ENCODE measurements around the gene AADACL3.
"Not testable (repeated sequence)": the region's sequence is repeated elsewhere in the genome, so short reads cannot be mapped to it uniquely, and the experiment has no call there.

The AADACL3 gene, protein sequence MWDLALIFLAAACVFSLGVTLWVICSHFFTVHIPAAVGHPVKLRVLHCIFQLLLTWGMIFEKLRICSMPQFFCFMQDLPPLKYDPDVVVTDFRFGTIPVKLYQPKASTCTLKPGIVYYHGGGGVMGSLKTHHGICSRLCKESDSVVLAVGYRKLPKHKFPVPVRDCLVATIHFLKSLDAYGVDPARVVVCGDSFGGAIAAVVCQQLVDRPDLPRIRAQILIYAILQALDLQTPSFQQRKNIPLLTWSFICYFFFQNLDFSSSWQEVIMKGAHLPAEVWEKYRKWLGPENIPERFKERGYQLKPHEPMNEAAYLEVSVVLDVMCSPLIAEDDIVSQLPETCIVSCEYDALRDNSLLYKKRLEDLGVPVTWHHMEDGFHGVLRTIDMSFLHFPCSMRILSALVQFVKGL

DNA sequence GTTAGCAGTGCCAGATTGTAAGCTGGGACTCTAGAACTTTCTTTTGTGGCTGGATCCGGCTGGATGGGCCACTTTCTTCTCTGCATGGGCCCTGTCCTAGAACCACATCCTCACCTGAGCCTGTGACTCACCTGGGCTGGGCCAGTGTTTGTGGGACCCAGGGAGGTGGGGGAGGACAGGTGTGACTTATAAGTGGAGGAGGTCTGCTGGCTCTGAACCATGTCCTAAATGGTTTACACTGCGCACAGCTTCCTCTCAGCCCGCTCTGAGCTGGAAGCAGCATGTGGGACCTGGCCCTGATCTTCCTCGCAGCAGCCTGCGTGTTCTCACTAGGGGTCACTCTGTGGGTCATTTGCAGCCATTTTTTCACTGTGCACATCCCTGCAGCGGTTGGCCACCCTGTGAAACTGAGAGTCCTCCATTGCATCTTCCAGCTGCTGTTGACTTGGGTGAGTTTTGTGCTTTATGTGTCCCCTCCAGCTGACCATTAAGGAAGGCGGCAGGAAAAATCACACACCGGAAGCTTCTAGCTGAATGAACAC, at the start of gene AADACL3:
Gene AADACL3 (plus strand): TSS at position 215 of the 542 bp plus-strand sequence. CDS start 67 bp downstream, at position 282.
- DNase-seq (ENCODE audit: low read depth in 2 of 2, low spot score in 1 of 2), result no peak

DNA sequence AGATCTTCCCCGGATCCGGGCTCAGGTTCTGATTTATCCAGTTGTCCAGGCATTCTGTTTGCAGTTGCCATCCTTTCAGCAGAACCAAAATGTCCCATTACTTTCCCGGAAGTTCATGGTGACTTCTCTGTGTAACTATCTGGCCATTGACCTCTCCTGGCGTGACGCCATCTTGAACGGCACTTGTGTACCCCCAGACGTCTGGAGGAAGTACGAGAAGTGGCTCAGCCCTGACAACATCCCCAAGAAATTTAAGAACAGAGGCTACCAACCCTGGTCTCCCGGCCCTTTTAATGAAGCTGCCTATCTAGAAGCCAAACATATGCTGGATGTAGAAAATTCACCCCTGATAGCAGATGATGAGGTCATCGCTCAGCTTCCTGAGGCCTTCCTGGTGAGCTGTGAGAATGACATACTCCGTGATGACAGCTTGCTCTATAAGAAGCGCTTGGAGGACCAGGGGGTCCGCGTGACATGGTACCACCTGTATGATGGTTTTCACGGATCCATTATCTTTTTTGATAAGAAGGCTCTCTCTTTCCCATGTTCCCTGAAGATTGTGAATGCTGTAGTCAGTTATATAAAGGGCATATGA, 49.7 kb upstream of the AADACL3 start:
- no peak for DNase-seq (ENCODE audit: low read depth in 2 of 2, low spot score in 1 of 2)

DNA sequence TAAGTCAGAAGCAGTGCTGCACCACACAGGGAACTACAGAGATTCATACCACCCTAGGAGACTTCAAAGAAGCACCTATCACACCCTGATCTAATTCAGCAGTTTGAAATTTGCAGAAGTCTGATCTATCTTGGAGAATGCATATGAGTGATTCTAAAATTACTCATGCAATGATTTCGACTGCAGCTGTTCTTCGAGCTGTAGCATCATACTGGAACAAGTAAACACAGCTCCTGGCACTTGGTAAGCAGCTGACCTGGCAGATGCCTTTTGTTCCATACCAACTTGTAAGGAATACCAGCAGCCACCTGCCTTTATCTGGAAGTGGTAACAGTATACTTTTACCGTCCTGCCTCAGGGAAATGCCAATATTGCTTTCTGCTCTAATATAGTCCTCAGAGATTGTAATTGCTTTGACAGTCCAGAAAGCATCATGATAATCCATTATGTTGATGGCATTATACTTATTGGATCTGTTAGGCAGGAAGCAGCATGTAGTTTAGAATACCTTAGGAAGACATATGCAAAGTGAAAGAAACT, 46.3 kb upstream of the AADACL3 start:
- no peak for DNase-seq (ENCODE audit: low read depth in 2 of 2, low spot score in 1 of 2)

DNA sequence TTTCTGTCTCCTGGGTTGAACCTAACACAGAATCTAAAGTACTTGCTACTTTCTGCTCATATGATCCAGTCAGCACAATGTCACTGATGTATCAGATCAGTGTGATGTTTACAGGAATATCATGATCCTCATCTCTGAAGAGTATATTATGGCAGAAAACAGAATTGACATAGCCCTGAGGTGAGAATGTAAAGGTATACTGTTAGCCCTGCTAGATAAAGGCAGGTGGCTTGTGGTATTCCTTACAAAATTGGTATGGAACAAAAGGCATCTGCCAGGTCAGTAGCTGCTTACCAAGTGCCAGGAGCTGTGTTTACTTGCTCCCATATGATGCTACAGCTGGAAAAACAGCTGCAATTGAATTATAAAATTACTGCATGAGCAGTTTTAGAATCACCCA, 41.6 kb upstream of the AADACL3 start:
- no peak for DNase-seq (ENCODE audit: low read depth in 2 of 2, low spot score in 1 of 2)

DNA sequence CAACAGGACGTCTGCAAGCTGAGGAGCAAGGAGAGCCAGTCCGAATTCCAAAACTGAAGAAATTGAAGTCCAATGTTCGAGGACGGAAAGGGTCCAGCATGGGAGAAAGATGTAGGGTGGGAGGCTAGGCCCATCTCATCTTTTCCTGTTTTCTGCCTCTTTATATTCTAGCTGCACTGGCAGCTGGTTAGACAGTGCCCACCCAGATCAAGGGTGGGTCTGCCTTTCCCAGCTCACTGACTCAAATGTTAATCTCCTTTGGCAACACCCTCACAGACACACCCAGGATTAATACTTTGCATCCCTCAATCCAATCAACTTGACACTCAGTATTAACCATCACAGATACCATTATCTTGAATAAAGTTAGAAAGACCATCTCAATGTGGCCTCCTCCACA, 39.8 kb upstream of the AADACL3 start:
- not testable (repeated sequence) for DNase-seq (ENCODE audit: low read depth in 2 of 2, low spot score in 1 of 2)

DNA sequence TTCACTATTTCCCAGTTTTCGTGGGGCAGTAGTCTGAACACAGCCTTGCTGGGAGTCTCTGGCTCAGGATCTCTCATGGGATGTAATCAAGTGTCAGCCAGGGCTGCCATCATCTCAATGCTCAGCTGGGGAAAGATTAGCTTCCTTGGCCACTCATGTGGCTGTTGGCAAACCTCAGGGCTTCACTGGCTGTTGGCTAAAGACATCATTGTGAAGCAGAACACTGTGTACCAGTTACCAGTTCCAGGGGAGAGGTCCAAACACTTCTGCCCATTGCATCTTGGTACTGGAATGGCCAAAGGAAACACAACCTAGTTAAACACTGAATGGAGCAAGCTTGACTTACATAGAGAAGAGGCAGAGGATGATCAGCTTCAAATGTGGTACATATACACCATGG, 38.3 kb upstream of the AADACL3 start:
- no peak for DNase-seq (ENCODE audit: low read depth in 2 of 2, low spot score in 1 of 2)

DNA sequence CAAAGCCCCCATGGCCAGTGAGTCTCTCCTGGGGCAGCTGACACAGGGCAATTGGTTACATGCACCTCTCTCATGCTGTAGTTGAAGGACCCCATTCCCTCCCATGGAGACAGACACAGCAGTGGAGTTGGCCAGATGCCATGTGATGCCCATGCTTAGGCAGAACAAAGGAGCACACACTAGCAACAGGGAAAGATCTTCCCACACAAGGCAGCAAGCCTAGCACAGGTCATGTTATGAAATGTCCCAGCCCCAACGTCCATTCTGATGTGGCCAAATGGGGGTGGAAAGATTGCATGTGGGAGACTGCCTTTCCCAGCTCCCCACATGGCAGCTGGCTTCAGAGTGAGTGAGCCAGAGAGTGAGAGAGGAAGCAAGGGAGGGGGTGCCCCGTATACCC, 37.6 kb upstream of the AADACL3 start:
- DNase-seq (ENCODE audit: low read depth in 2 of 2, low spot score in 1 of 2), result no peak

DNA sequence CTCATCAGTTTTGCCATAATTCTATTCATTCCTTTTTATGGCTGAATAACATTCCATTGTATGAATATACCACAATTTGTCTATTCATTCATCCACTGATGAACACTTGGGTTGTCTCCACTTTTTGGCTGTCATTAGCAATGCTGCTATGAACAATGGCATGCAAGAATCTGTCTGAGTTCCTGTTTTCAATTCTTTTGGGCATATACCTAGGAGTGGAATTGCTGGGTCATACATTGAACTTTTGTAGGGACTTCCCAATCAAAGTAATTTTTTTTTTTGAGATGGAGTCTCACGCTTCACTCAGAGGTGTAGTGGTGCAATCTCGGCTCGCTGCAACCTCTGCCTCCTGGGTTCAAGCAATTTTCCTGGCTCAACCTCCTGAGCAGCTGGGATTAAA, 37.1 kb upstream of the AADACL3 start:
- no peak for DNase-seq (ENCODE audit: low read depth in 2 of 2, low spot score in 1 of 2)

DNA sequence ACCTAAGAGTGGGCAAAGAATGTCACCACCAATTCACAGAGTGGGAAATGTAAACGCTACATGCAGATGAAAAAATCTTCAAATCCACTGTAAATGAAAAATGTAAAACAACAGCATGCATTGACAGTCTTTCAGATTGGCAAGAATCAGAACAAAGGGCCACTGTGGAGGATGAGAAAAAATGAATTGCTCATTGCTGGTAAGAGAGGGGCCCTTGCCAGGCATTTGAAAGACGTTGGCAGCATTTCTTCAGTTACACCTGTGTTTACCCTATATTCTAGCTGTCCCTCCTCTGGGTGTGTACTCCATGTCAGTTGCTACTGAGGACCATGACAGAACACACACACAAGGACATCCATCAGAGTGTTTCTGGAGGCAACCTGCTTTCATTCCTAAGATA, 25.8 kb upstream of the AADACL3 start:
- DNase-seq (ENCODE audit: low read depth in 2 of 2, low spot score in 1 of 2), result no peak

DNA sequence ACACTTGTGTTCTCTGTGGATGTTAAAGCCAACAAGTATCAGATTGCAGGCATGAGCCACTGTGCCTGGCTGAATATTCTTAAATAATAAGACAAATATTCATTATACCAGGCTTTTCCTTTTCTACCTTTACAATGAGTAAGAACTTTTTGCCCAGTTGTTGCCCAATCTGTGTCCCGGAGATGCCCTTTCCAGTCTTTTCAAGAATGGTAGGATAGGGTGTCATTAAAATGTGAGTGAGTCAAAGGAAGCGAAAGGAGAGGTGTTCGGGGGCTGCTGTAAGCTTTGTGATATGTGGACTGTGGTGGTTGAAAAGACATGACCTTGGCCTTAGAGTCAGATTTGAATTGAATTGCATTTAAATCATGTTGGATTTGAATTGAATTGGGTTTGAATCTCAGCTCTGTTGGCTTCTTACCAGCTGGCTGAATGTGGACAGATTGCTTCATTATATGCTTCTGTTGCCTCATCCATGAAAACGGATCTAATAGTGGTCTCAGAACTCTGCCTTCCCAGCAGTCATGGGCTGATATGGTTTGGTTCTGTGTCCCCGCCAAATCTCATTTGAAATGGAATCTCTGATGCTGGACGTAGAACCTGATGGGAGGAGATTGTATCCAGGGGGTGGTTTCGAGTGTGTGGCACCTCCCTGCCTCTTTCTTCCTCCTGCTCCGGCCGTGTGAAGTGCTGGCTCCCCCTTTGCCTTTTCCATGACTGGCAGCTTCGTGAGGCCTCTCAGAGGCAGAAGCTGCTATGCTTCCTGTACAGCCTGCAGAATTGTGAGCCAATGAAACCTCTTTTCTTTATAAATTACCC, 22.7 kb upstream of the AADACL3 start:
- DNase-seq (ENCODE audit: low read depth in 2 of 2, low spot score in 1 of 2), result no peak

DNA sequence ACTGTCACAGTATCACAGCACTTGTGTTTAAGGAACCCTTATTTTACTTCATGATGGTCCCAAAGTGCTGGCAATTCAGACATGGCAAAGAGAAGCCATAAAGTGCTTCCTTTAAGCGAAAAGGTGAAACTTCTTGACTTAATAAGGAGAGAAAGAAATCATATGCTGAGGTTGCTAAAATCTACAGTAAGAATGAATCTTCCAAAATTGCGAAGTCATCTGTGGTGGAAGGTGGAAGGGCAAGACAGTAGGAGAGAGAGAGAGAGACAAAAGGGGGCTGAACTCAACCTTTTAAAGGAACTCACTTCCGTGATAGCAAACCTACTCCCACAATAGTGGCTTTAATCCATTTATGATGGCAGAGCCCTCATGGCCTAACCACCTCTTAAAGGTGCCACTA, 19.3 kb upstream of the AADACL3 start:
- DNase-seq (ENCODE audit: low read depth in 2 of 2, low spot score in 1 of 2), result no peak

DNA sequence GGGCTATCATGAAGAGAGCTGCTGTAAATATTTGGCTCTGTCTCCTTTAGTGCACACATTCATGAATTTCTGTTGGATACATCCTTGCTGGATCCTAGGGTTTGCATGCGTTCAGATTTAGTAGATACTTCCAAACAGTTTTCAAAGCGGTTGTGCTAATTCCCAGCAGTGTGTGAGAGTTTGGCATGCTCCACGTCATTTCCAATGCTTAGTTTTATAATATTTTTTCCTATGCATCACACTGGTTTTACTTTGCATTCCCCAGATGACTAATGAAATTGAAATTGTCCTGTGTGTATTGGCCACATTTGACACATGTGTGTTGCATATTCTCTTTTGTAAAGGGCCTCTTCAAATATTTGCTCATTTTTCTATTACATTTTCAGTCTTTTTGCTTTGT, 18.5 kb upstream of the AADACL3 start:
- no peak for DNase-seq (ENCODE audit: low read depth in 2 of 2, low spot score in 1 of 2)

DNA sequence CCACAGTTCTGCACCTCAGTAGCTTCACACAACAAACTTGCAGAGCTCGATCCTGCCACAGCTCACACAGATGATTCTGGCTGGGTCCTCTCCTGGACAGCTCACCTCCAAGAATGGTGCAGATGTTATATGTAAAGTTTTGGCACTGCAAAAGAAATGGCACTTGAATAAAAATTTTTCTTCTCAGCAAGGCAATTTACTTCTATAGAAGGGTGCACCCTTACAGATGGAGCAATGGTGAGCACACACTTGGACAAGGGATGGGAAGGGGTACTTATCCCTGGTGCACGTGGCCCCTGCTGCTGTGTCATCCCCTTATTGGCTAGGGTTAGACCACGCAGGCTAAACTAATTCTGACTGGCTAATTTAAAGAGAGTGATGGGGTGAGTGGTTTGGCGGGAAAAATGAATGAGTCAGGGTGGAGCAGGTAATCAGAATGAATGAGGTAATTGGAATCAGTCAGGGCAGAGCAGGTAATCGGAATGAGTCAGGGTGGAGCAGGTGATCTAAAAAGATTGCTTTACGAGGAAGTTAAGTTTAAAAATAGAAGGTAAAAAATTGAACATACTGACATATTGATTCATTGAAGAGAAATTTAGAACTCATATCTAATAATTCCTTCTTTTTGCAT, 12.0 kb upstream of the AADACL3 start:
- no peak for DNase-seq (ENCODE audit: low read depth in 2 of 2, low spot score in 1 of 2)

DNA sequence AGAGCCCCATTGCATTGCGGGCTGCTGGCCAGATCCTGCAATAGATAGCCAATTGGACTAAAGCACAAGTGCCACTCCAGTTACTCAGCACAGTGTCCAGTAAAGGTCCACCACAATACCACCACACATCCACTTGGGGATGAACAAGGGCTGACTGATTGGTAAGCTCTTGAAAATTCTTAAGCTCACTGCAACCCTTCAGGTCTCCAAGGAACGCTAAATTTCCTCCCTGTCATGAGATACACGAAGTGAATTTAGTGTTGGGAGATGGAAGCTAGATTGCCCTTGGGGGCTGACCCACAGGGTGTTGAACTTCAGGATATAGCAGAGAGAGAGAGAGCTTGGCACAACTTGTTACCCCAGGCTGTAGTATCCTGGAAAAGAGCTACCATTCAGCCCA, 9.8 kb upstream of the AADACL3 start:
- no peak for DNase-seq (ENCODE audit: low read depth in 2 of 2, low spot score in 1 of 2)

DNA sequence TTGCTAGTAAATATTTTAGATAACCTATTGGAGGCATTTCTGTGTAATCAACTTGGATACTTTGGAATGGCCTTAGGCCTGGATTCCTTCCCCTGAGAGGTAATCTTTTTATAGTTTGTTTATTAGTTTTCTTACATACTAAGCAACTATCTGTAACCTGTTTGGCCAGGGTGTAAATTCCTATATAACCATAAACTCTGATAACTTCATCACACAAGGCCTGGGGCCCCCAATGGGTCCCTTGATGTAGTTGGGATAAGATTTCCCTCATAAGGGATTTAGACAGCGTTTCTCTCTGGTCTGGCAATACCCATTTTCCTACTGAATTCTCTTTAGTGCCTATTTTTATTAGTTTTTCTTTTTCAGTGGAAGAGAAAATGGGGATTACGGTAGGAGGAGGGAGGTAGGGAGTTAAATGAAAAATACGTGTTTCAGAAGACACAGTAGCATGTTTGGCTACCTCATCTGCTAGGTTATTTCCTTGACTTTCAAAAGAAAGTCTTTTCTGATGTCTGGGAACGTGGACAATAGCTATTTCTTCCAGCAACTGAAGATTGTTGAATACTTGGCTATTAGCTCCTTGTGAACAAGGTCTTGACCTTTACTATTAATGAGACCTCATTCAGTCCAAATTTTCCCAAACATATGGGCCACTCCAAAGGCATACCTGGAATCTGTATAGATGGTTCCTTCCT, 7.4 kb upstream of the AADACL3 start:
- DNase-seq (ENCODE audit: low read depth in 2 of 2, low spot score in 1 of 2), result no peak

DNA sequence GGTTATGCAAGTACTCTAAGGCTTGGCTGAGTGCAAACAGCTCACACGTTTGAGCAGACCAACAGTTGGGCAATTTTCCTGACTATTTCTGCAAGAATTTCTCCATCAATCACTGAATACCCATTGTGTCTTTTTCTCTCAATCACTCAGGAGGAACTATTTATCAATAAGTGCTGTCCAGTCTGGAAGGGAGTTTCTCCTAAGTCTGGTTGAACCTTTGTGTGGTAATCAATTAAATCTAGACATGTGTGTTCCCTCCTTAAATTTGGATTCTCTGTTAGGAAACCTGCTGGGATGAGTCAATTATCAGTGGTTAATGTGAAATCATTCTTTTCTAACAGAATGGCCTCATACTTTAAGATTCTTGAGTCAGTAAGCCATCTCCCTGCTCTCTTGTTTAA, 6.8 kb upstream of the AADACL3 start:
- no peak for DNase-seq (ENCODE audit: low read depth in 2 of 2, low spot score in 1 of 2)

DNA sequence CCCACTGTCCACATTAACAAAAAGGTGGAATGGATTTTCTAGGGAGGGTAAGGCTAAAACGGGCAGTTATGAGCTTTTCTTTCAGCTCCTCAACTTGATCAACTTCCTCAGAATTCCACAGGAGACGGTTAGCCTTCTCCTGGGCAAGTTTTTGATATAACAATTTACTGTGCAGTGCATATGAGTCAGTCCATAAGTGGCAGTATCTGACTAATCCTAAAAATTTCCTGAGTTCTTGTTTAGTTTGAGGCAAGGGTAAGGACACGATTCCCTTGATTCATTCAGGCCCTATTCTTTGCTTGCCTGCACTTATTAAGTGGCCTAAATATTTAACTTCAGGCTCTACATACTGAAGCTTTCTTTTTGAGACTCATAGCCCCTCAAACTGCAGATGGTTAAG, 6.2 kb upstream of the AADACL3 start:
- DNase-seq (ENCODE audit: low read depth in 2 of 2, low spot score in 1 of 2), result no peak

DNA sequence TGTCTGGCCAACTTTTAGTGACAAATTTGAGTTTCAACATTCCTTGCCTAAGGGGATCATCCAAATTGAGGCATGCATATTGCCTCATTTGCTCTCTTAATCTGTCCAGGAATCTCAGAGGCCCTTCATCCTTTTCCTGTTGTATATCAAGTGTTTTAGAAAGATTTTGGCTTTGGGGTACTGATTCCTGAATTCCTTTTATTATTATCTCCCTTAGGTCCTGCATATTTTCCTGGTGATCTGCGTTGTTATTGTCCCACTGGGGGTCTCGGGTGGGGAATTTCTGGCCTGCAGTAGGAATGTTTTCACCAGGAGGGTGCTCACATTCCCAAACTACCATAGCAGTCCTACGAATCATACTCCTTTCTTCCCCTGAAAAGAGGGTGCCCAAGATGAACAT, 4.4 kb upstream of the AADACL3 start:
- no peak for DNase-seq (ENCODE audit: low read depth in 2 of 2, low spot score in 1 of 2)

DNA sequence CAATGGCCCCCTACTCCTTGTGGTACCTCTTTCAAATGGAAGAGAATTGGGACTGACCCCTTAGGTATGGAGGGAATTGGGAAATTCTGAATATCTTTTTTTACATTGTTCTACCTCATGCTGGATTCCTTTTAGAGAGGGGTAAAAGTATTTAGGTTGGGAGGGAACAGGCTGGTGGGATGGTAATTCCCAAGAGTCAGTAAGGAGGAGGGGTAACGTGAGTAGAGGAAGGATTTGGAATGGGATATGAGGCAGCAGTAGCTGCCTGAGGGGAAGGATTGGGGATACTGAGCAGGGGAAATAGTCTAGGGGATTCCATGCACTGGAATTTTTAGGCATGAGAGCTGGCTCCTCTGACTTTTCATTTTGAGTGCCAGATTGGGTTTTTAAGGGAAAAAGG, 3.8 kb upstream of the AADACL3 start:
- DNase-seq (ENCODE audit: low read depth in 2 of 2, low spot score in 1 of 2), result no peak

DNA sequence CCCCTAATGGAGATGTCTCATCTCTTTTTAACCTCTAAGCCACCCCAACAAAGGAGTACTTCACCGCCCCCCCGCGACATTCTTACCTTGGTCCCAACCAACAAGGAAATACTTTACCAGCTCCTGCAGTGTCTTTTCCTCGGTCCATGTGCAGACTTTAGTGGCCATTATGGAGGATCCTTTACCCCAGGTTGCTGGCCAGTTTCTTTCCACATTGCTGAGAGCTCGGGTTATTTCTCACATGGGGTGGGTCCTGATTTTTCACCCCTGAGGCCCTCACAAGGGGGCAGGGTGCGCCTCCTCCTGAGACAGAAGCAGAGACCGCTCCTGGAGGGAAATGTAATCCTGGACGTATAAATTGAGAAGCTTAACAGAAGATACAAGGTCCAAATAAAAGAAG, 3.0 kb upstream of the AADACL3 start:
- DNase-seq (ENCODE audit: low read depth in 2 of 2, low spot score in 1 of 2), result no peak

Measured in stimulated activated CD8-positive, alpha-beta memory T cell treated with anti-CD3 and anti-CD28 coated beads, Interleukin-4, amount 100 ng/mL, for 1 hour (primary cell).